Measurements from ENCODE around the gene WHRN.

WHRN gene

GRCh38 chr9:114471157-114471556 lies 34.1 kb downstream of the WHRN start:
- DNase-seq (ENCODE audit: low read depth): no peak

- DNase-seq (ENCODE audit: low read depth): no peak
Measured at GRCh38 chr9:114470581-114470980, 34.7 kb downstream of the WHRN start.

- DNase-seq (ENCODE audit: low read depth): no peak
Measured at GRCh38 chr9:114470121-114470520, 35.2 kb downstream of the WHRN start.

GRCh38 chr9:114469091-114469853 lies 36.0 kb downstream of the WHRN start:
- DNase-seq (ENCODE audit: low read depth): no peak

- DNase-seq (ENCODE audit: low read depth): no peak
Measured at GRCh38 chr9:114467910-114468309, 37.4 kb downstream of the WHRN start.

GRCh38 chr9:114467226-114467750 lies 38.0 kb downstream of the WHRN start:
- DNase-seq (ENCODE audit: low read depth): no peak

- DNase-seq (ENCODE audit: low read depth): no peak
Measured at GRCh38 chr9:114465906-114466900, 39.1 kb downstream of the WHRN start.

- DNase-seq (ENCODE audit: low read depth): no peak
Measured at GRCh38 chr9:114465417-114465816, 39.9 kb downstream of the WHRN start.

GRCh38 chr9:114464281-114465051 lies 40.8 kb downstream of the WHRN start:
- no peak for DNase-seq (ENCODE audit: low read depth)

GRCh38 chr9:114462791-114463190 lies 42.5 kb downstream of the WHRN start:
- no peak for DNase-seq (ENCODE audit: low read depth)

GRCh38 chr9:114461468-114461867 lies 43.8 kb downstream of the WHRN start:
- no peak for DNase-seq (ENCODE audit: low read depth)

- DNase-seq (ENCODE audit: low read depth): no peak
Measured at GRCh38 chr9:114460513-114461199, 44.6 kb downstream of the WHRN start.

GRCh38 chr9:114459464-114459863 lies 45.8 kb downstream of the WHRN start:
- DNase-seq (ENCODE audit: low read depth): no peak

- DNase-seq (ENCODE audit: low read depth): no peak
Measured at GRCh38 chr9:114456929-114457328, 48.3 kb downstream of the WHRN start.

- DNase-seq (ENCODE audit: low read depth): no peak
Measured at GRCh38 chr9:114454652-114455051, 50.6 kb downstream of the WHRN start.

GRCh38 chr9:114452219-114453165 lies 52.8 kb downstream of the WHRN start:
- DNase-seq (ENCODE audit: low read depth): no peak

- DNase-seq (ENCODE audit: low read depth): no peak
Measured at GRCh38 chr9:114451707-114452031, 53.6 kb downstream of the WHRN start.

- DNase-seq (ENCODE audit: low read depth): no peak
Measured at GRCh38 chr9:114450833-114451706, 54.2 kb downstream of the WHRN start.

GRCh38 chr9:114450181-114450580 lies 55.1 kb downstream of the WHRN start:
- no peak for DNase-seq (ENCODE audit: low read depth)
